H9 (cell line): ENCODE data around the gene OTUB1. TPM values are rescaled to one million over a fixed set of nuclear protein-coding genes. Genes with fewer than 3 reads are reported as not detected.

ENCODE experiments used
- DNase-seq: peaks from one replicate; pipeline ENCODE4 v3.0.0-alpha.2; 2017
- H2AFZ ChIP-seq: one replicate; pipeline ENCODE4 v1.6.1; 2013; ENCODE audit warnings: mild to moderate bottlenecking, low read length, control low read depth, moderate library complexity
- H2AK5ac ChIP-seq: 2 replicates; pipeline ENCODE4 v1.6.1; 2013; ENCODE audit warnings: low read length, control low read depth, mixed read lengths; ENCODE audit not compliant: insufficient read length
- H2BK120ac ChIP-seq: one replicate; pipeline ENCODE4 v1.6.1; 2013; ENCODE audit warnings: low read depth, mild to moderate bottlenecking, low read length, control low read depth, inconsistent platforms; ENCODE audit not compliant: poor library complexity, severe bottlenecking
- H2BK12ac ChIP-seq: 2 replicates; pipeline ENCODE4 v1.6.1; 2013; ENCODE audit warnings: low read length, control low read depth, mixed read lengths, low read depth; ENCODE audit not compliant: insufficient read length
- H2BK15ac ChIP-seq: 2 replicates; pipeline ENCODE4 v1.6.1; 2013; ENCODE audit warnings: low read depth, low read length, control low read depth
- H2BK20ac ChIP-seq: one replicate; pipeline ENCODE4 v1.6.1; 2013; ENCODE audit warnings: low read depth, mild to moderate bottlenecking, low read length, control low read depth, inconsistent platforms; ENCODE audit not compliant: poor library complexity, severe bottlenecking
- H2BK5ac ChIP-seq: 2 replicates; pipeline ENCODE4 v1.6.1; 2013; ENCODE audit warnings: low read length, control low read depth, mixed read lengths; ENCODE audit not compliant: insufficient read length
- H3K14ac ChIP-seq: 2 replicates; pipeline ENCODE4 v1.6.1; 2013; ENCODE audit warnings: low read length, control low read depth; ENCODE audit not compliant: insufficient read depth
- H3K18ac ChIP-seq: 2 replicates; pipeline ENCODE4 v1.6.1; 2013; ENCODE audit warnings: low read depth, mild to moderate bottlenecking, mixed read lengths, low read length, control low read depth; ENCODE audit not compliant: insufficient read length
- H3K23ac ChIP-seq: 2 replicates; pipeline ENCODE4 v1.6.1; 2013; ENCODE audit warnings: low read length, control low read depth, mixed read lengths, low read depth; ENCODE audit not compliant: insufficient read length
- H3K23me2 ChIP-seq: 2 replicates; pipeline ENCODE4 v1.6.1; 2013; ENCODE audit warnings: low read depth, mild to moderate bottlenecking, mixed read lengths, low read length, control low read depth; ENCODE audit not compliant: insufficient read length, poor library complexity, severe bottlenecking
- H3K27ac ChIP-seq: 2 replicates; pipeline ENCODE4 v1.5.1; 2013; ENCODE audit warnings: low read length, control low read depth, mixed read lengths, low read depth; ENCODE audit not compliant: insufficient read length
- H3K27me3 ChIP-seq: 2 replicates; pipeline ENCODE4 v1.6.1; 2013; ENCODE audit warnings: low read length, control low read depth, inconsistent platforms; ENCODE audit not compliant: insufficient read depth
- H3K4ac ChIP-seq: 2 replicates; pipeline ENCODE4 v1.6.1; 2013; ENCODE audit warnings: low read depth, mild to moderate bottlenecking, control low read depth, inconsistent platforms, low read length, moderate library complexity
- H3K4me1 ChIP-seq: 2 replicates; pipeline ENCODE4 v1.6.1; 2013; ENCODE audit warnings: low read length, control low read depth, inconsistent platforms; ENCODE audit not compliant: insufficient read depth
- H3K4me2 ChIP-seq: 2 replicates; pipeline ENCODE4 v1.6.1; 2013; ENCODE audit warnings: low read length, control low read depth, mixed read lengths; ENCODE audit not compliant: insufficient read length, insufficient read depth
- H3K56ac ChIP-seq: 2 replicates; pipeline ENCODE4 v1.6.1; 2013; ENCODE audit warnings: low read depth, mild to moderate bottlenecking, mixed read lengths, low read length, control low read depth; ENCODE audit not compliant: insufficient read length
- H3K79me1 ChIP-seq: 2 replicates; pipeline ENCODE4 v1.6.1; 2013; ENCODE audit warnings: low read depth, mild to moderate bottlenecking, moderate library complexity, low read length, control low read depth, inconsistent platforms; ENCODE audit not compliant: insufficient read depth, poor library complexity, severe bottlenecking
- H3K79me2 ChIP-seq: 2 replicates; pipeline ENCODE4 v1.6.1; 2013; ENCODE audit warnings: low read length, control low read depth, inconsistent platforms; ENCODE audit not compliant: insufficient read depth
- H3K9ac ChIP-seq: 2 replicates; pipeline ENCODE4 v1.6.1; 2013; ENCODE audit warnings: low read length, control low read depth, mixed read lengths; ENCODE audit not compliant: insufficient read length; ENCODE audit errors: extremely low read depth
- H3K9me3 ChIP-seq: one replicate; pipeline ENCODE4 v1.6.1; 2013; ENCODE audit warnings: low read depth, low read length, inconsistent platforms; ENCODE audit not compliant: control insufficient read depth
- H3T11ph ChIP-seq: one replicate; pipeline ENCODE4 v1.6.1; 2013; ENCODE audit warnings: mild to moderate bottlenecking, low read length, control low read depth, inconsistent platforms
- H4K20me1 ChIP-seq: one replicate; pipeline ENCODE4 v1.6.1; 2013; ENCODE audit not compliant: control insufficient read depth, insufficient read length, insufficient read depth
- H4K5ac ChIP-seq: 2 replicates; pipeline ENCODE4 v1.6.1; 2013; ENCODE audit warnings: low read depth, mild to moderate bottlenecking, mixed read lengths, low read length, control low read depth; ENCODE audit not compliant: insufficient read length
- H4K8ac ChIP-seq: replicated peaks from 2 replicates; pipeline ENCODE4 v1.6.1; 2013; ENCODE audit warnings: low read length, control low read depth, mixed read lengths, low read depth; ENCODE audit not compliant: insufficient read length
- H4K91ac ChIP-seq: 2 replicates; pipeline ENCODE4 v1.6.1; 2013; ENCODE audit warnings: low read depth, mild to moderate bottlenecking, moderate library complexity, mixed read lengths, low read length, control low read depth; ENCODE audit not compliant: insufficient read length
- H3K27ac Mint-ChIP-seq, 3 experiments: 2 replicates in 2 of 3; 3 replicates in 1 of 3; pipeline ENCODE4 v1.8.0; 2020 to 2021; ENCODE audit warnings: mixed read lengths in 3 of 3, mild to moderate bottlenecking in 1 of 3, moderate library complexity in 1 of 3
- H3K27me3 Mint-ChIP-seq: 2 replicates; pipeline ENCODE4 v1.8.0; 2021; ENCODE audit warnings: low read depth, mild to moderate bottlenecking, moderate library complexity, mixed read lengths
- H3K36me3 Mint-ChIP-seq, 3 experiments: 2 replicates in 2 of 3; 3 replicates in 1 of 3; pipeline ENCODE4 v1.8.0; 2020 to 2021; ENCODE audit warnings: low read depth in 3 of 3, mixed read lengths in 3 of 3; ENCODE audit not compliant: insufficient read depth in 1 of 3
- H3K4me1 Mint-ChIP-seq, 2 experiments: 2 replicates each; pipeline ENCODE4 v1.8.0; 2020; ENCODE audit warnings: mixed read lengths in 2 of 2
- H3K4me3 Mint-ChIP-seq, 2 experiments: 2 replicates in 1 of 2; 3 replicates in 1 of 2; pipeline ENCODE4 v1.8.0; 2020 to 2021; ENCODE audit warnings: mild to moderate bottlenecking in 2 of 2, mixed read lengths in 2 of 2, moderate library complexity in 1 of 2
- H3K9me3 Mint-ChIP-seq, 2 experiments: 2 replicates in 1 of 2; 3 replicates in 1 of 2; pipeline ENCODE4 v1.8.0; 2020; ENCODE audit warnings: mild to moderate bottlenecking in 2 of 2, mixed read lengths in 2 of 2, moderate library complexity in 1 of 2
- WGBS: extraction: QIAGEN DNeasy Blood & Tissue Kit; methylation state at CpG from one replicate; pipeline ENCODE4 v1.1.7; 2013; ENCODE audit warnings: missing lambda C conversion rate, low lambda C conversion rate, mixed read lengths; ENCODE audit not compliant: insufficient read length; ENCODE audit errors: extremely low coverage; 5-methylcytosine and 5-hydroxymethylcytosine counted together
- total RNA-seq: library from RNA; stranded (reverse); gene quantifications from 2 replicates; pipeline ENCODE4 v1.2.1, GENCODE V29; 2021
- TF ChIP-seq, protein P1 (sequence below): fragments of 200-600 bp; sonication (generic); conservative IDR thresholded peaks from 3 replicates; pipeline ENCODE4 v1.8.0; 2021; ENCODE audit warnings: antibody characterized with exemption, mild to moderate bottlenecking

Gene OTUB1
- total RNA-seq, 1 experiment from 2014 or later = 114 TPM

DNA sequence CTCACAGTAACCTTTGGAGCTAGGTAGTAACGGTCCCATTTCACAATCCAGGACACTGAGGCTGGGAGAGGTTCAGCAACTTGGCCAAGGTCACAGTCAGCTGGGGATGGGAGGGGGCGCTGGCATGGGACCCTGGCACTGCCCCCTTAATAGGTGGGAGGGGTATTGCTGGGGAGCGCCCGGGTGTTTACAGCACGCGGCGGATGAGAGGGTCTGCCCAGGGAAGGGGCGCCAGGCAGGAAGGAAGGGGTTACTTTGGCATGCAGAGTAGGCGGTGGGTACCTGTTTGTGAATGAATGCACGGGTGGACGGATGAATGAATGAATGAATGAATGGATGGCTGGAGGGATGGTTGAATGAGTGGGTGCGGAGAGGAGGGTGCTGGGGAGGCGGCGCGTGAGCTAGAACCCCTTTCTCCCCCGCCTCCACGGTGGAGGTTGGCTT is 48.9 kb downstream of the OTUB1 start:
- Histone ChIP-seq H3T11ph (no peak overlapping the region), H2BK15ac (no peak overlapping the region), H3K27ac (no peak overlapping the region), H3K23me2 (peaks cover 8% of the 10 kb centered on the region), H4K91ac (no peak overlapping the region), H3K14ac (no peak overlapping the region), H3K4ac (no peak overlapping the region), H3K79me2 (no peaks in the 10 kb centered on the region), H2BK20ac (no peak overlapping the region), H4K20me1 (peaks cover 2% of the 10 kb centered on the region), H2BK12ac (no peak overlapping the region), H3K18ac (no peak overlapping the region), H4K5ac (no peak overlapping the region), H3K4me1 (no peaks in the 10 kb centered on the region), H3K4me2 (peak overlapping the region; percentile 24), H3K27me3 (peaks cover 48% of the 10 kb centered on the region), H2AFZ (no peak overlapping the region), H4K8ac (no peak overlapping the region), H3K9me3 (no peaks in the 10 kb centered on the region), H3K23ac (no peak overlapping the region), H2BK5ac (no peak overlapping the region), H3K9ac (no peak overlapping the region), H3K56ac (no peak overlapping the region), H3K79me1 (no peaks in the 10 kb centered on the region), H2AK5ac (no peak overlapping the region), H2BK120ac (no peak overlapping the region)
- TF ChIP-seq, protein P1, sequence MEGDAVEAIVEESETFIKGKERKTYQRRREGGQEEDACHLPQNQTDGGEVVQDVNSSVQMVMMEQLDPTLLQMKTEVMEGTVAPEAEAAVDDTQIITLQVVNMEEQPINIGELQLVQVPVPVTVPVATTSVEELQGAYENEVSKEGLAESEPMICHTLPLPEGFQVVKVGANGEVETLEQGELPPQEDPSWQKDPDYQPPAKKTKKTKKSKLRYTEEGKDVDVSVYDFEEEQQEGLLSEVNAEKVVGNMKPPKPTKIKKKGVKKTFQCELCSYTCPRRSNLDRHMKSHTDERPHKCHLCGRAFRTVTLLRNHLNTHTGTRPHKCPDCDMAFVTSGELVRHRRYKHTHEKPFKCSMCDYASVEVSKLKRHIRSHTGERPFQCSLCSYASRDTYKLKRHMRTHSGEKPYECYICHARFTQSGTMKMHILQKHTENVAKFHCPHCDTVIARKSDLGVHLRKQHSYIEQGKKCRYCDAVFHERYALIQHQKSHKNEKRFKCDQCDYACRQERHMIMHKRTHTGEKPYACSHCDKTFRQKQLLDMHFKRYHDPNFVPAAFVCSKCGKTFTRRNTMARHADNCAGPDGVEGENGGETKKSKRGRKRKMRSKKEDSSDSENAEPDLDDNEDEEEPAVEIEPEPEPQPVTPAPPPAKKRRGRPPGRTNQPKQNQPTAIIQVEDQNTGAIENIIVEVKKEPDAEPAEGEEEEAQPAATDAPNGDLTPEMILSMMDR = no peak
- Mint-ChIP-seq H3K9me3 (no peaks in the 10 kb centered on the region; a peak in 1 of 5 replicates), H3K4me1 (peaks cover 12 to 15% of the 10 kb centered on the region in 2 experiments), H3K27ac (no peak overlapping the region), H3K36me3 (peaks cover 0 to 2% (median 0%) of the 10 kb centered on the region in 3 experiments; a peak in 1 of 7 replicates), H3K4me3 (peak overlapping the region; percentile 62 to 87), H3K27me3 (peaks cover 93% of the 10 kb centered on the region)
- DNase-seq = no peak
- no CpG with 5 or more reads among the region's 17 CpGs for WGBS
